Activated T-helper 17 cell treated with anti-CD3 and anti-CD28 coated beads, Interleukin-2, amount 50 U/mL, for 72 hours (primary cell): ENCODE results near the gene INO80. TPM values are rescaled to one million over a fixed set of nuclear protein-coding genes. Genes with fewer than 3 reads are reported as not detected.
A peak's percentile ranks its signal among the peaks of the same experiment; 100 is the strongest.

Experiments
- ATAC-seq: fragments of 150-1000 bp; cut with Tn5 transposase; replicated peaks from 2 replicates; pipeline ENCODE4 v1.10.0; 2021; ENCODE audit warnings: mild to moderate bottlenecking, moderate library complexity
- H3K27ac Mint-ChIP-seq: one replicate; pipeline ENCODE4 v1.8.0; 2022; ENCODE audit warnings: mixed read lengths
- H3K27me3 Mint-ChIP-seq: one replicate; pipeline ENCODE4 v1.8.0; 2022; ENCODE audit warnings: mixed read lengths
- H3K36me3 Mint-ChIP-seq: one replicate; pipeline ENCODE4 v1.8.0; 2022; ENCODE audit warnings: low read depth, mild to moderate bottlenecking, mixed read lengths
- H3K4me1 Mint-ChIP-seq: one replicate; pipeline ENCODE4 v1.8.0; 2022; ENCODE audit warnings: mixed read lengths
- H3K4me3 Mint-ChIP-seq: one replicate; pipeline ENCODE4 v1.8.0; 2022; ENCODE audit warnings: mild to moderate bottlenecking, mixed read lengths
- H3K9me3 Mint-ChIP-seq: one replicate; pipeline ENCODE4 v1.8.0; 2022; ENCODE audit warnings: mixed read lengths
- total RNA-seq, 2 donors: library from RNA; stranded (reverse); gene quantifications; one replicate each; pipeline ENCODE4 v1.2.3, GENCODE V29; 2022

Gene INO80
- total RNA-seq, 2 donors from 2014 or later: 22.8 to 25.9 TPM

- ATAC-seq: no peak
- no peaks in the 10 kb centered on the region for H3K9me3 Mint-ChIP-seq
- H3K4me3 Mint-ChIP-seq: no peak overlapping the region
- H3K27ac Mint-ChIP-seq: peak overlapping the region; percentile 69
- H3K27me3 Mint-ChIP-seq: no peaks in the 10 kb centered on the region
- peaks cover 12% of the 10 kb centered on the region for H3K4me1 Mint-ChIP-seq
- peaks cover 96% of the 10 kb centered on the region for H3K36me3 Mint-ChIP-seq
These were observed 98.9 kb downstream of the INO80 start for GRCh38 chr15:41017066-41017735.

DNA sequence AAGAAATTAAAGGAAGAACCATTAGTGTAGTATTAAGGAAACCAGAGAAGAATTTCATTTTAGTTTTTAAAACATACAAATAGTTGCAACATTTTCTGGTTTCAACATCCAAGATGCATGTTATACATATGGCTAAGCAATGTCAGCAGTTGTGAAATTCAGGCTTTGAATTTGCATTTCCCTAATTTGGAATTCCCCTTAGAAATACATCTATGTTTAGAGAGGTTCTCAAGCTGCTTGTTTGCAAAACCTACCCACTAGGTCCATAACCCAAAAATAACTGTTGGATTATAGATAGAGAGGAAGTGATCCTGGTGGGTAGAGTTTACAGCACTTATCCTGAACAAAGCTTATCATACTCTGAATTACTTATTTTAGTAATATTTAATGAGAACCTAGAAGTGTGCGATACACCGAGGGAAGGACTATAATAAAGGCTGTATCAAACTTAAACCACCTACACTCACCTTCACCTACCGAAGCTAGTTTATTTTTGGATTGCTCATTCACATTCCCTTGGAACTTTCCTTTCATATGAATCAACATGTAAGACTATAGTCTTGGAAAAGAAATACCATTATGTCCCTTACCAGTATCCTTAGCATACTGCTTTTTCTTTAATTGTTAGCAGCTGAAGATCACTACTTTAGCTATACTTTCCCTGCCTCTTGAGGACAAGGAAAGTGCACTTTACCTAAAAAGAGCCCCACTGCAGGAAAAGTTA lies 102.2 kb downstream of the INO80 start:
- H3K9me3 Mint-ChIP-seq: no peaks in the 10 kb centered on the region
- H3K4me3 Mint-ChIP-seq: no peak overlapping the region
- no peak overlapping the region for H3K27ac Mint-ChIP-seq
- H3K27me3 Mint-ChIP-seq: no peaks in the 10 kb centered on the region
- peaks cover 16% of the 10 kb centered on the region for H3K4me1 Mint-ChIP-seq
- no peak for ATAC-seq
- H3K36me3 Mint-ChIP-seq: peaks cover 95% of the 10 kb centered on the region

DNA sequence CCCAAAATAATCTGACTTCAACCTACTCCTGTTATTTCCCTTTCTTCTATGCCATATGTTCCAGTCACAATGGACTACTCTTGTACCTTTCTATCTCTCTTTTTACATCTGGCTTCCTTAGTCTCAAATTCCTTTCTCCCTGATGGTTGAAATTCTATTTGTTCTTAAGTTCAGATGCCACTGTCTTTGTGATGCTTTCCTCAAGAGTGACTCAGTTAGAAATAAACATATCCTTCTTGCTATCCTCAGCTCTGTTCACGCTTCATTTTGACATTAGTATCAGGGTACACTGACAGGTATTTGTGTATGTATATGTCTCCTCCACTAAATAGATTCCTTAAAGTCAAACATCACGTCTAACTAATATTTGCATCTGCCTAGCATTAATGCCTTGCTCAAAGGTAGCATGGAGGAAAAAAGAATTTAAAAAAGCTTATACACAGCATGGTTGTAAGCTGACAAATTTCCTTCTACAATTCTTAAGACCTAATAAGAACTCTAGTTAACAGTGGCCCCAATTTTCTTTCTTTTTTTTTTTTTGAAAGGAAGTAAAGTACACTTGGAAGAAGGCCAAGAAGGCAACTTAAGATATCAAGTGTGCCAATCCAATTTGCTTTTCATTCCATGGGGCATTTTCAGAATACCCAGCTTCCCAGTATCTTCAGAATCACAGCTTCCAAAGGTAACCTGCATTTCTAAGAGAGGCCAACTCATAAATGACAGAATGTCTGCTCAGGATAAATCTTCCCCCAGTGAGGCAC lies 104.8 kb downstream of the INO80 start:
- Mint-ChIP-seq H3K36me3 (peaks cover 95% of the 10 kb centered on the region), H3K27me3 (no peaks in the 10 kb centered on the region), H3K27ac (no peak overlapping the region), H3K4me3 (no peak overlapping the region), H3K9me3 (no peaks in the 10 kb centered on the region), H3K4me1 (peaks cover 4% of the 10 kb centered on the region)
- ATAC-seq: no peak

- no peaks in the 10 kb centered on the region for H3K9me3 Mint-ChIP-seq
- no peak overlapping the region for H3K4me3 Mint-ChIP-seq
- ATAC-seq: no peak
- H3K27me3 Mint-ChIP-seq: no peaks in the 10 kb centered on the region
- H3K27ac Mint-ChIP-seq: no peak overlapping the region
- peaks cover 4% of the 10 kb centered on the region for H3K4me1 Mint-ChIP-seq
- H3K36me3 Mint-ChIP-seq: peaks cover 95% of the 10 kb centered on the region
These were observed 105.7 kb downstream of the INO80 start for GRCh38 chr15:41010345-41010744.

- Mint-ChIP-seq H3K36me3 (peaks cover 92% of the 10 kb centered on the region), H3K4me3 (no peak overlapping the region), H3K27ac (no peak overlapping the region), H3K27me3 (no peaks in the 10 kb centered on the region), H3K4me1 (peaks cover 4% of the 10 kb centered on the region), H3K9me3 (no peaks in the 10 kb centered on the region)
- ATAC-seq: no peak
These were observed 109.6 kb downstream of the INO80 start for GRCh38 chr15:41006479-41006878.

DNA sequence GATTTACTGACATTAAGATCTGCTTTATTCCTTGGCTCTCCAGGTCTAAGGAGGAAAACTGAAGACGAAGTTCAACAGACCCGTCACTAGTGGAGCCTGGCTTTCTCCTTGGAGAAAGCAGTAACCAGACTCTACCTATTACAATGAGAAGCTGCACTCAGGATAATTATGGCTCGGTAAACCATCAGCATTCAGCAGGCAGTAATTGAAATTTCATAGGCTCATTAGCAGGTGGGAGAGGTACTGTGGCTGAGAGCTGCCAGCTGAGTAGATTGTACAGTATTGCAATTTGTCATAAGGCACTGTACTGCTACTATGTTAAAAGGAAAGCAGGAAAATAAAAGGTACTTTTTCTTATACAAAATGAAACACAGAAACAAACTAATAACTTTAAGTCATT lies 111.6 kb downstream of the INO80 start:
- Mint-ChIP-seq H3K9me3 (no peaks in the 10 kb centered on the region), H3K4me3 (no peak overlapping the region), H3K27me3 (no peaks in the 10 kb centered on the region), H3K4me1 (no peaks in the 10 kb centered on the region), H3K36me3 (peaks cover 92% of the 10 kb centered on the region), H3K27ac (no peak overlapping the region)
- ATAC-seq: no peak

GRCh38 chr15:41001524-41002214 lies 114.4 kb downstream of the INO80 start:
- no peak overlapping the region for H3K27ac Mint-ChIP-seq

DNA sequence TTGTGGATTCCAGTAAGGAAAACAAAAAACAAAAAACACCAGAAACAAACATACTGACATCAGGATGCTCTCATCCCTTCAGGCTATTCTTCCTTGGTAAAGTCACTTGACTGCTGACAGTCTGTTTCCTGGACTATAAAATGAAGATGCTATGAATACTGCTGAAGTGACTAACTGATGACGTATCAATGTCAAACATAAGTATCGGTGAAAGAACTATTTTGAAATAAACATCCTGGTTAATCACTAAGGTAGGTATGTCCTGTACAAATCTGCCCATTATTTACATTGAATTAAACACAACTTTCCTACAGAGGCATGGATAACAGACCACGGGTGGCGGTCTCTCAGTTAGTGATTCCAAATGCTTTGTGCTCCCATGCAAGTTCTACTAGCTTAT lies 116.9 kb downstream of the INO80 start:
- no peak overlapping the region for H3K4me3 Mint-ChIP-seq
- H3K27ac Mint-ChIP-seq: no peak overlapping the region
- no peaks in the 10 kb centered on the region for H3K27me3 Mint-ChIP-seq
- H3K4me1 Mint-ChIP-seq: no peaks in the 10 kb centered on the region
- H3K36me3 Mint-ChIP-seq: peaks cover 94% of the 10 kb centered on the region
- no peak for ATAC-seq
- no peaks in the 10 kb centered on the region for H3K9me3 Mint-ChIP-seq

More at GRCh38 chr15:41001524-41002214, 114.4 kb downstream of the INO80 start:
- Mint-ChIP-seq H3K4me1 (no peaks in the 10 kb centered on the region), H3K27me3 (no peaks in the 10 kb centered on the region), H3K9me3 (no peaks in the 10 kb centered on the region), H3K4me3 (no peak overlapping the region), H3K36me3 (peaks cover 94% of the 10 kb centered on the region)
- no peak for ATAC-seq

DNA sequence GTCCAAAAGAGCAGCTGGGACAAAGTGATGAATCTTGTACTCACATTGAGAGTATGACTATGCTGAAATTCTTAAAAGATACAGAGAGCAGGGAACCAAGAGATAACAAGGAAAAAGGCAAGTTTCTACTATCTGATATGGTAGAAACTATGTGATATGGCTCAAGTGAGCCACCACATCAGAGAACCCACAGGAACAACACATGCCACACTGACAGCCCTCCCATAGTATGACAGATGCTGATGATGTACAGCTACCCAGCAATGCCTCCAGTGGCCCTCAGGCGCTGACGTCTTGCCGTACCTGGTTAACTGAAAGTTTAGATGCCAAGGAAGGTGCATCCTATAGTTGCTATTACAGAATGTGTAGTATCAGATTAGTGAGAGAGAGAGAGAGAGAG lies 120.4 kb downstream of the INO80 start:
- peaks cover 7% of the 10 kb centered on the region for H3K4me1 Mint-ChIP-seq
- no peak overlapping the region for H3K4me3 Mint-ChIP-seq
- H3K9me3 Mint-ChIP-seq: no peaks in the 10 kb centered on the region
- H3K36me3 Mint-ChIP-seq: peaks cover 94% of the 10 kb centered on the region
- H3K27ac Mint-ChIP-seq: no peak overlapping the region
- H3K27me3 Mint-ChIP-seq: no peaks in the 10 kb centered on the region
- peak; percentile 34 for ATAC-seq

DNA sequence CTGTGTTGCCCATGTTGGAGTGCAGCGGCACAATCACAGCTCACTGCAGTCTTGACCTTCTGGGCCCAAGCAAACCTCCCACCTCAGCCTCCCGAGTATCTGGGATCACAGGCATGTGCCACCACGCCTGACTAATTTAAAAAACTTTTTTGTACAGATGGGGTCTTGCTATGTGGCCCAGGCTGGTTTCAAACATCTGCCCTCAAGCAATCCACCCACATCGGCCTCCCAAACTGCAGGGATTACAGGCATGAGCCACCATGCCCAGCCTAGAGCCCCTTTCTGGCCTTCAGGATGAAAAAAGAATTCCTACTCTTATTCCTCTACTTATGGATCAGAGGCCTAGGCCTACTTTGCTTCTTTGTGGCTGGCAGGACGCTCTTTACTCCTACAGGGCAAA lies 123.3 kb downstream of the INO80 start:
- Mint-ChIP-seq H3K27ac (no peak overlapping the region), H3K4me1 (peaks cover 18% of the 10 kb centered on the region), H3K4me3 (no peak overlapping the region), H3K27me3 (no peaks in the 10 kb centered on the region), H3K36me3 (peaks cover 90% of the 10 kb centered on the region), H3K9me3 (no peaks in the 10 kb centered on the region)
- no peak for ATAC-seq

DNA sequence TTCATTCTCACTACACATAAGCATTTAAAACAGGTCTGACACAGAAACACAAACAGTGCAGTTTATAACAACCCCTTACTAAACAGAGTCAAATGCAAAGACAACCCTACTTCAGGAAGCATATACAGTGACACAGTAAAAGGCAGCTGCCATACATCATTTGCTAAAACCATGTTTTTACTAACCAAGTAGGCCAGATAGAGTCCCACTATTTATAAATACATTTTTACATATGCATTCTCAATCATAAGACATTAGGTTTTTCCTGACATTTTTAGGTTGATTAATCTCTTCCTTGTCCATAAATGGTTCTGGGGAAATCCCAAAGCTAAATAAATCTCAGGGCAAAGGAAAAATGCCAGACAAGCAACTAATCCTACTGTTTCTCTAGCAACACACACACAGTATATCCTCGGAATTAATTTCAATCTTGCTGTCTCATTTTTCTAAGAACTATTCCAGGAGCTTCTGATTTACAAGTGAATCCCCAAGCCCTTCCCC lies 123.8 kb downstream of the INO80 start:
- Mint-ChIP-seq H3K9me3 (no peaks in the 10 kb centered on the region), H3K27ac (no peak overlapping the region), H3K4me1 (peaks cover 18% of the 10 kb centered on the region), H3K36me3 (peaks cover 90% of the 10 kb centered on the region), H3K27me3 (no peaks in the 10 kb centered on the region), H3K4me3 (no peak overlapping the region)
- ATAC-seq: no peak

- H3K9me3 Mint-ChIP-seq: no peaks in the 10 kb centered on the region
- peak overlapping the region; percentile 17 for H3K4me3 Mint-ChIP-seq
- no peaks in the 10 kb centered on the region for H3K27me3 Mint-ChIP-seq
- peaks cover 18% of the 10 kb centered on the region for H3K4me1 Mint-ChIP-seq
- H3K36me3 Mint-ChIP-seq: peaks cover 90% of the 10 kb centered on the region
- ATAC-seq: no peak
- H3K27ac Mint-ChIP-seq: peak overlapping the region; percentile 63
These were observed 124.7 kb downstream of the INO80 start for GRCh38 chr15:40991355-40991754.

GRCh38 chr15:40990789-40991188 lies 125.3 kb downstream of the INO80 start:
- H3K27ac Mint-ChIP-seq: peak overlapping the region; percentile 63
- H3K36me3 Mint-ChIP-seq: peaks cover 90% of the 10 kb centered on the region
- ATAC-seq: peak; percentile 76
- peak overlapping the region; percentile 17 for H3K4me3 Mint-ChIP-seq
- peaks cover 18% of the 10 kb centered on the region for H3K4me1 Mint-ChIP-seq
- H3K27me3 Mint-ChIP-seq: no peaks in the 10 kb centered on the region
- H3K9me3 Mint-ChIP-seq: no peaks in the 10 kb centered on the region

- Mint-ChIP-seq H3K27ac (peak overlapping the region; percentile 63), H3K4me1 (peaks cover 18% of the 10 kb centered on the region), H3K27me3 (no peaks in the 10 kb centered on the region), H3K36me3 (peaks cover 90% of the 10 kb centered on the region), H3K4me3 (peak overlapping the region; percentile 17), H3K9me3 (no peaks in the 10 kb centered on the region)
- peak; percentile 84 for ATAC-seq
These were observed 126.0 kb downstream of the INO80 start for GRCh38 chr15:40990080-40990479.
